ENCODE measurements around the gene CD52.

Gene CD52

GRCh38 chr1:26317612-26318337, at the start of gene CD52:
Gene CD52 (plus strand): TSS chr1:26317958. CDS start chr1:26318018, 60 bp downstream.
- peak within 1 kb of the TSS; percentile 64 for H3K9ac ChIP-seq
- no peaks in the 10 kb centered on the region for H4K20me1 ChIP-seq
- peak within 1 kb of the TSS; percentile 58 for H3K4me3 ChIP-seq
- no peak for TF ChIP-seq Cebpa-rat (IDR thresholded peaks at IDR 0.05)
- H3K9me3 ChIP-seq, result no peaks in the 10 kb centered on the region
- peak within 1 kb of the TSS; percentile 73 for H3K27ac ChIP-seq
- peaks cover 17% of the 10 kb centered on the region; the same call in 1 of the 2 replicates for H3K27me3 ChIP-seq
- H3K36me3 ChIP-seq, result no peaks in the 10 kb centered on the region
- peaks cover 88% of the 10 kb centered on the region for H3K4me1 ChIP-seq
- peak within 1 kb of the TSS; percentile 88 for H3K4me2 ChIP-seq

- H3K4me3 ChIP-seq, result no peak overlapping the region
- H3K4me1 ChIP-seq, result no peaks in the 10 kb centered on the region
- H3K27ac ChIP-seq, result no peak overlapping the region
- no peaks in the 10 kb centered on the region for H4K20me1 ChIP-seq
- H3K27me3 ChIP-seq, result no peaks in the 10 kb centered on the region
- H3K9me3 ChIP-seq, result peaks cover 16% of the 10 kb centered on the region
- no peak overlapping the region for H3K4me2 ChIP-seq
- H3K9ac ChIP-seq, result no peak overlapping the region
- TF ChIP-seq Cebpa-rat (IDR thresholded peaks at IDR 0.05), result no peak
- H3K36me3 ChIP-seq, result peaks cover 100% of the 10 kb centered on the region
Measured at GRCh38 chr1:26268290-26269197, 49.2 kb upstream of the CD52 start.

DNA sequence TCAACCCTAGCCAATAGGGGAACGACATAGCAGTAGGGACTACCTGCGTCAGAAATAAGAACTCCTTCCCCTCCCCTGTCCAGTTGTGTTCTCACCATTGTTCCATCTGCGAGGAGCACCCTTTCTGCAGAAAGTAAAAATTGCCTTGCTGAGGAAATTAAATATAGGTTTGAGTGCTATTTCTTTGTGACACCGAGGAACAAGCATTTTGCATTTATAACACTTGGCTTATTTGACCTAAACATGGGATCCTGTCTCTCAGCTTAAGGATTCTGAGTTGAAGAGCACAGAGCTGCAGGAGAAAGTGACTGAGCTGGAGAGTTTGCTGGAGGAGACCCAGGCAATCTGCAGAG, 48.6 kb upstream of the CD52 start:
- H3K4me3 ChIP-seq, result no peak overlapping the region
- H3K36me3 ChIP-seq, result peaks cover 97% of the 10 kb centered on the region

GRCh38 chr1:26274801-26275425, 42.8 kb upstream of the CD52 start:
- Histone ChIP-seq H3K4me2 (no peak overlapping the region), H3K27ac (0 out of 2 replicates have a peak overlapping the region, but pooled peaks have one; percentile 0), H3K4me3 (no peak overlapping the region), H3K27me3 (no peaks in the 10 kb centered on the region), H3K9me3 (no peaks in the 10 kb centered on the region), H3K9ac (no peak overlapping the region), H3K4me1 (peaks cover 45% of the 10 kb centered on the region), H3K36me3 (peaks cover 81% of the 10 kb centered on the region), H4K20me1 (no peaks in the 10 kb centered on the region)
- no peak for TF ChIP-seq Cebpa-rat (IDR thresholded peaks at IDR 0.05)

More for the DNA sequence above, 48.6 kb upstream of the CD52 start:
- no peak overlapping the region for H3K4me2 ChIP-seq
- H3K9me3 ChIP-seq, result peaks cover 16% of the 10 kb centered on the region
- H3K4me1 ChIP-seq, result no peaks in the 10 kb centered on the region
- no peak for TF ChIP-seq Cebpa-rat (IDR thresholded peaks at IDR 0.05)
- H3K9ac ChIP-seq, result no peak overlapping the region
- H3K27me3 ChIP-seq, result no peaks in the 10 kb centered on the region
- no peak overlapping the region for H3K27ac ChIP-seq
- no peaks in the 10 kb centered on the region for H4K20me1 ChIP-seq

DNA sequence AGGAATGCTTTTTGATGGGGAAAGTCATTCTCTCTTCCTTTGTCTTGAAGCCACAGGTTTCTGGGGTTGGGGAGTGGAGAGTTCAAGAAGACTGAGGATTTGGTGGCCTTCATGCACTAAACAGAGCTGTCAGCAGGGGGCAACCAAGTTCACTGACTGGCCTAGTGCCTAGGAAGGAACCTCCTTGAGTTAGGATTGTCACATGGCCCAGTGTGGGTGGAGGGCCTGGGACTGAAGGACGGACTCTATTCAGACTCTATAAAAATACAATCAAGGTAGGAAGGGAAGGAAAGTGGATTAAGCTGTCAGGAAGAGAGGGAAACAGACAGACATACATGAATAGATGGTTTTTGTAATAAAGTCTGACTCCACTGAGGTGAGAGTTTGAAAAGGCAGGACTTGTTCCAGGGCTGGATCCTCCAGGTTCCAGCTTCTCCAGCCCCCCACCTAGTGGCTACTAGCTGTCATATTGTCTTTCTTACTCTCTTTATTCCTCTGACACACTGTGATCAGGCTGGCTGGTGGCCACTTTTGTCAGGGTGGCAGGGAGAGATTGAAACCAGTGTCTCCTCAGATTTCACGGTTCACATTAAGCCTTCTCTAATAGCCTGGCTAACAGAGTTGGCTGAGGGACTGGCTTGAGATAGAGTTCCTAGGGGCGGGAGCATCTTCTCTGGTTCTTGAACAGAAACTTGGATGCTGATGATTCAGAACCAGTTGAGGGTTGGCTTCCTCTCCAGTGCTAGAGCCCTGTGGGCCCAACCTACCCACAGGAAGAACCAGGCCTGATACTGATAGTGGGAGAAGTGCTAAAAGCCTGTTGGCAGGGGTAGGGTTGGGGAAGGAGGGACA, 42.0 kb upstream of the CD52 start:
- Histone ChIP-seq H3K27me3 (no peaks in the 10 kb centered on the region), H3K4me2 (0 out of 2 replicates have a peak overlapping the region, but pooled peaks have one; percentile 3), H3K27ac (peak overlapping the region; percentile 0; the same call in 1 of the 2 replicates), H3K36me3 (peaks cover 72% of the 10 kb centered on the region), H4K20me1 (peaks cover 7% of the 10 kb centered on the region; the same call in 1 of the 2 replicates), H3K9ac (0 out of 2 replicates have a peak overlapping the region, but pooled peaks have one; percentile 44), H3K9me3 (no peaks in the 10 kb centered on the region), H3K4me3 (no peak overlapping the region), H3K4me1 (peaks cover 50% of the 10 kb centered on the region)
- TF ChIP-seq Cebpa-rat (IDR thresholded peaks at IDR 0.05), result no peak

DNA sequence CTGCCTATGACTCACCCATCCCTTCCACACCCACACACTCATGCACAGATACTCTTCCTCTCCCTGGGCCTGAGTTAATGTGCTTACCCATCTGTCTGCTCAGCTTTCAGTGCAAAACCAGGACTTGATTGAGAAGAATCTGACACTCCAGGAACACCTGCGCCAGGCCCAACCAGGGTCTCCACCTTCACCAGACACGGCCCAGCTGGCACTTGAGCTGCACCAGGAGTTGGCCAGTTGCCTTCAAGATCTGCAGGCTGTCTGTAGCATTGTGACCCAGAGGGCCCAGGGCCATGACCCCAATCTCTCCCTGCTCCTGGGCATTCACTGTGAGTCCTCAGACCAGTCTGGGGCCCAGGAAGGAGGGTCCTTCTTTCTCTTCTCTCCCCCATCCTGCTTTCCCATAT, 41.3 kb upstream of the CD52 start:
- Histone ChIP-seq H3K27me3 (no peaks in the 10 kb centered on the region), H3K36me3 (peaks cover 72% of the 10 kb centered on the region), H3K9ac (no peak overlapping the region), H3K4me2 (no peak overlapping the region), H3K9me3 (no peaks in the 10 kb centered on the region), H4K20me1 (peaks cover 13% of the 10 kb centered on the region), H3K27ac (peak overlapping the region; percentile 0; the same call in 1 of the 2 replicates), H3K4me3 (no peak overlapping the region), H3K4me1 (peaks cover 56% of the 10 kb centered on the region)
- TF ChIP-seq Cebpa-rat (IDR thresholded peaks at IDR 0.05), result no peak

GRCh38 chr1:26277261-26277661, 40.5 kb upstream of the CD52 start:
- Histone ChIP-seq H3K9me3 (no peaks in the 10 kb centered on the region), H3K4me3 (no peak overlapping the region), H3K27me3 (no peaks in the 10 kb centered on the region), H3K36me3 (peaks cover 70% of the 10 kb centered on the region), H3K4me1 (peaks cover 64% of the 10 kb centered on the region), H4K20me1 (peaks cover 19% of the 10 kb centered on the region), H3K4me2 (peak overlapping the region; percentile 96), H3K9ac (peak overlapping the region; percentile 89), H3K27ac (peak overlapping the region; percentile 98)
- TF ChIP-seq Cebpa-rat (IDR thresholded peaks at IDR 0.05), result no peak

DNA sequence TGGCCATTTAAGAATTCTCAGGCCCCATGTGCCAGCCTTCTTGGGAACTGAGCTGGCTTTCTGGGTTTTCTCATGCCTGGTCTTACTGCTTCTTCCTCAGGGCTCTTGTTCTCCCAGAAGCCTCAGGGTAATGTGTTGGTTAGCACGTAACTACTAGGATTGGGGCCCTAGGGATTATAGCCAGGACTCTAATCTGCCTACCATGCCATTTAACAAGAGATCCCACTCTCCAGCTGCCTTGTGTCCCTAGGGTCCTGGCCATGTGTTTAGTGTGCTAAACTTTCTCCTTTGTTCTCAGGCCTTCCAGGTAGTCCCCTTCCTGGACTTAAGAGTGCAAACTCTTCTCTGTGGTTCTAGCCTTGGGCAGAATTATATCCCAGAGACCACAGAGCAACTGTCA, 40.0 kb upstream of the CD52 start:
- Histone ChIP-seq H3K27me3 (no peaks in the 10 kb centered on the region), H3K4me3 (no peak overlapping the region), H3K9me3 (no peaks in the 10 kb centered on the region), H4K20me1 (peaks cover 24% of the 10 kb centered on the region), H3K36me3 (peaks cover 70% of the 10 kb centered on the region), H3K4me2 (peak overlapping the region; percentile 96), H3K9ac (peak overlapping the region; percentile 89), H3K27ac (peak overlapping the region; percentile 98), H3K4me1 (peaks cover 69% of the 10 kb centered on the region)
- TF ChIP-seq Cebpa-rat (IDR thresholded peaks at IDR 0.05), result no peak

DNA sequence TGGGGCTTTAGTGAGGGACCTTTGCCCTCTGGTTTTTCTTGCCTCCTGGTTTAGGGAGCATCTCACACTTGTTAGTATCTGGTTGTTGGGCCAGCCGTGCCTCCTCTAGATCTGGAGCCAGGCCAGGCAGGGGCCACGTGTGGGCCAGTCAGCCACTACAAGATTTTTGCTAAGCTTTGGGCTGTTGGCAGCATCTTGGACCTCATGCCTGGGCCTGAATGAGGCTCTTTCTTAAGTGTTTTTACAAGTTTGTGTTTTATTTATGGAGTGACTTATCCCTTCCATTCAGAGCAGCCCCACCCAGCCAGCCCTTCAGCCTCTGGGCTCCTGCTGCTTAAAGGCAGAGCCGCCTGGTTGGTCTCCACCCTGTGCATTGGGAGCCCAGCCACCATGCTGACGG, 39.5 kb upstream of the CD52 start:
- Histone ChIP-seq H3K27ac (peak overlapping the region; percentile 98), H3K36me3 (peaks cover 70% of the 10 kb centered on the region), H3K4me3 (no peak overlapping the region), H3K4me1 (peaks cover 75% of the 10 kb centered on the region), H3K4me2 (peak overlapping the region; percentile 96), H3K9ac (peak overlapping the region; percentile 89), H3K27me3 (no peaks in the 10 kb centered on the region), H4K20me1 (peaks cover 30% of the 10 kb centered on the region), H3K9me3 (no peaks in the 10 kb centered on the region)
- TF ChIP-seq Cebpa-rat (IDR thresholded peaks at IDR 0.05), result no peak

Measured in BLaER1 (cell line).